ENCODE results near the gene ACOT6.

ACOT6 gene

GRCh38 chr14:73606271-73606670, 6.0 kb upstream of the ACOT6 start:
- Histone ChIP-seq H3K4me1 (ENCODE audit: control insufficient read depth, low read depth, low read length) (no peaks in the 10 kb centered on the region), H2BK120ac (ENCODE audit: low read depth, low read length) (no peak overlapping the region), H3K27me3 (ENCODE audit: insufficient read depth, low read length, poor library complexity) (no peaks in the 10 kb centered on the region), H2BK15ac (replicated peaks; ENCODE audit: low read depth) (no peak overlapping the region), H3K79me2 (ENCODE audit: control insufficient read depth, insufficient read depth, low read length) (no peaks in the 10 kb centered on the region), H3K56ac (ENCODE audit: low read length) (no peak overlapping the region), H4K8ac (ENCODE audit: low read depth, low read length) (no peak overlapping the region), H3K4ac (ENCODE audit: low read depth, low read length) (no peak overlapping the region), H3K79me1 (ENCODE audit: low read length) (no peaks in the 10 kb centered on the region), H3K4me3 (ENCODE audit: low read length) (no peak overlapping the region), H4K5ac (ENCODE audit: low read length) (no peak overlapping the region), H3K23ac (ENCODE audit: low read length) (no peak overlapping the region), H3K36me3 (ENCODE audit: control insufficient read depth, insufficient read depth, low read length) (no peaks in the 10 kb centered on the region), H3K4me2 (ENCODE audit: low read length) (no peak overlapping the region), H3K9ac (ENCODE audit: low read length) (no peak overlapping the region), H3K18ac (ENCODE audit: low read length) (no peak overlapping the region), H2BK5ac (ENCODE audit: low read length) (no peak overlapping the region), H3K27ac (ENCODE audit: low read depth, low read length) (no peak overlapping the region), H2AK5ac (ENCODE audit: low read length) (no peak overlapping the region)
- no peak for DNase-seq
- WGBS (ENCODE audit: extremely low coverage, insufficient coverage, low lambda C conversion rate) = no CpG with 5 or more reads among the region's 3 CpGs

GRCh38 chr14:73607241-73607640, 5.1 kb upstream of the ACOT6 start:
- no peak for DNase-seq
- H3K18ac ChIP-seq (ENCODE audit: low read length) = no peak overlapping the region
- H3K36me3 ChIP-seq (ENCODE audit: control insufficient read depth, insufficient read depth, low read length) = no peaks in the 10 kb centered on the region
- no peak overlapping the region for H2BK15ac ChIP-seq (replicated peaks; ENCODE audit: low read depth)
- no peaks in the 10 kb centered on the region for H3K4me1 ChIP-seq (ENCODE audit: control insufficient read depth, low read depth, low read length)
- no peaks in the 10 kb centered on the region for H3K79me2 ChIP-seq (ENCODE audit: control insufficient read depth, insufficient read depth, low read length)
- no peak overlapping the region for H3K27ac ChIP-seq (ENCODE audit: low read depth, low read length)
- H3K23ac ChIP-seq (ENCODE audit: low read length) = no peak overlapping the region
- H2AK5ac ChIP-seq (ENCODE audit: low read length) = no peak overlapping the region
- no peak overlapping the region for H2BK120ac ChIP-seq (ENCODE audit: low read depth, low read length)
- H4K5ac ChIP-seq (ENCODE audit: low read length) = no peak overlapping the region
- no peak overlapping the region for H3K4ac ChIP-seq (ENCODE audit: low read depth, low read length)
- no CpG with 5 or more reads among the region's 1 CpG for WGBS (ENCODE audit: extremely low coverage, insufficient coverage, low lambda C conversion rate)
- no peak overlapping the region for H3K9ac ChIP-seq (ENCODE audit: low read length)
- no peak overlapping the region for H3K4me3 ChIP-seq (ENCODE audit: low read length)
- H2BK5ac ChIP-seq (ENCODE audit: low read length) = no peak overlapping the region
- no peak overlapping the region for H4K8ac ChIP-seq (ENCODE audit: low read depth, low read length)
- H3K4me2 ChIP-seq (ENCODE audit: low read length) = no peak overlapping the region
- no peaks in the 10 kb centered on the region for H3K27me3 ChIP-seq (ENCODE audit: insufficient read depth, low read length, poor library complexity)
- no peaks in the 10 kb centered on the region for H3K79me1 ChIP-seq (ENCODE audit: low read length)
- H3K56ac ChIP-seq (ENCODE audit: low read length) = no peak overlapping the region

GRCh38 chr14:73610687-73611086, 1.6 kb upstream of the ACOT6 start:
- H3K4ac ChIP-seq (ENCODE audit: low read depth, low read length) = no peak overlapping the region
- H4K5ac ChIP-seq (ENCODE audit: low read length) = no peak overlapping the region
- no CpG with 5 or more reads among the region's 2 CpGs for WGBS (ENCODE audit: extremely low coverage, insufficient coverage, low lambda C conversion rate)
- no peak overlapping the region for H3K9ac ChIP-seq (ENCODE audit: low read length)
- H3K56ac ChIP-seq (ENCODE audit: low read length) = no peak overlapping the region
- H2AK5ac ChIP-seq (ENCODE audit: low read length) = no peak overlapping the region
- no peak overlapping the region for H3K4me3 ChIP-seq (ENCODE audit: low read length)
- no peaks in the 10 kb centered on the region for H3K4me1 ChIP-seq (ENCODE audit: control insufficient read depth, low read depth, low read length)
- no peak for DNase-seq
- no peak overlapping the region for H3K4me2 ChIP-seq (ENCODE audit: low read length)
- H3K79me2 ChIP-seq (ENCODE audit: control insufficient read depth, insufficient read depth, low read length) = no peaks in the 10 kb centered on the region
- no peak overlapping the region for H3K18ac ChIP-seq (ENCODE audit: low read length)
- no peaks in the 10 kb centered on the region for H3K36me3 ChIP-seq (ENCODE audit: control insufficient read depth, insufficient read depth, low read length)
- H3K27ac ChIP-seq (ENCODE audit: low read depth, low read length) = no peak overlapping the region
- no peak overlapping the region for H2BK15ac ChIP-seq (replicated peaks; ENCODE audit: low read depth)
- no peak overlapping the region for H2BK120ac ChIP-seq (ENCODE audit: low read depth, low read length)
- no peak overlapping the region for H3K23ac ChIP-seq (ENCODE audit: low read length)
- no peaks in the 10 kb centered on the region for H3K79me1 ChIP-seq (ENCODE audit: low read length)
- H2BK5ac ChIP-seq (ENCODE audit: low read length) = no peak overlapping the region
- H3K27me3 ChIP-seq (ENCODE audit: insufficient read depth, low read length, poor library complexity) = peaks cover 2% of the 10 kb centered on the region
- no peak overlapping the region for H4K8ac ChIP-seq (ENCODE audit: low read depth, low read length)

GRCh38 chr14:73613046-73613383, 698 bp downstream of the ACOT6 start:
- H2BK5ac ChIP-seq (ENCODE audit: low read length) = no peak overlapping the region
- H3K27ac ChIP-seq (ENCODE audit: low read depth, low read length) = no peak overlapping the region
- no peak overlapping the region for H3K18ac ChIP-seq (ENCODE audit: low read length)
- no peaks in the 10 kb centered on the region for H3K4me1 ChIP-seq (ENCODE audit: control insufficient read depth, low read depth, low read length)
- H3K79me2 ChIP-seq (ENCODE audit: control insufficient read depth, insufficient read depth, low read length) = no peaks in the 10 kb centered on the region
- H3K36me3 ChIP-seq (ENCODE audit: control insufficient read depth, insufficient read depth, low read length) = no peaks in the 10 kb centered on the region
- H3K9ac ChIP-seq (ENCODE audit: low read length) = peak overlapping the region; percentile 80
- no peaks in the 10 kb centered on the region for H3K79me1 ChIP-seq (ENCODE audit: low read length)
- no peak overlapping the region for H2AK5ac ChIP-seq (ENCODE audit: low read length)
- H4K5ac ChIP-seq (ENCODE audit: low read length) = no peak overlapping the region
- H4K8ac ChIP-seq (ENCODE audit: low read depth, low read length) = no peak overlapping the region
- no peak overlapping the region for H2BK120ac ChIP-seq (ENCODE audit: low read depth, low read length)
- no peak overlapping the region for H3K4ac ChIP-seq (ENCODE audit: low read depth, low read length)
- peak overlapping the region; percentile 83 for H3K4me2 ChIP-seq (ENCODE audit: low read length)
- no peak for DNase-seq
- no CpG with 5 or more reads among the region's 13 CpGs for WGBS (ENCODE audit: extremely low coverage, insufficient coverage, low lambda C conversion rate)
- H3K56ac ChIP-seq (ENCODE audit: low read length) = peak overlapping the region; percentile 28
- peaks cover 2% of the 10 kb centered on the region for H3K27me3 ChIP-seq (ENCODE audit: insufficient read depth, low read length, poor library complexity)
- H3K4me3 ChIP-seq (ENCODE audit: low read length) = no peak overlapping the region
- H3K23ac ChIP-seq (ENCODE audit: low read length) = no peak overlapping the region
- no peak overlapping the region for H2BK15ac ChIP-seq (replicated peaks; ENCODE audit: low read depth)

GRCh38 chr14:73613419-73613963, 1.2 kb downstream of the ACOT6 start:
- H3K4me2 ChIP-seq (ENCODE audit: low read length) = no peak overlapping the region
- no peak overlapping the region for H4K8ac ChIP-seq (ENCODE audit: low read depth, low read length)
- H2BK5ac ChIP-seq (ENCODE audit: low read length) = no peak overlapping the region
- H3K18ac ChIP-seq (ENCODE audit: low read length) = no peak overlapping the region
- no CpG with 5 or more reads among the region's 3 CpGs for WGBS (ENCODE audit: extremely low coverage, insufficient coverage, low lambda C conversion rate)
- H4K5ac ChIP-seq (ENCODE audit: low read length) = no peak overlapping the region
- H3K79me1 ChIP-seq (ENCODE audit: low read length) = no peaks in the 10 kb centered on the region
- H3K27me3 ChIP-seq (ENCODE audit: insufficient read depth, low read length, poor library complexity) = peaks cover 2% of the 10 kb centered on the region
- no peaks in the 10 kb centered on the region for H3K4me1 ChIP-seq (ENCODE audit: control insufficient read depth, low read depth, low read length)
- no peak overlapping the region for H3K9ac ChIP-seq (ENCODE audit: low read length)
- no peaks in the 10 kb centered on the region for H3K36me3 ChIP-seq (ENCODE audit: control insufficient read depth, insufficient read depth, low read length)
- no peak overlapping the region for H3K23ac ChIP-seq (ENCODE audit: low read length)
- H2AK5ac ChIP-seq (ENCODE audit: low read length) = no peak overlapping the region
- no peak for DNase-seq
- no peak overlapping the region for H3K4me3 ChIP-seq (ENCODE audit: low read length)
- H2BK15ac ChIP-seq (replicated peaks; ENCODE audit: low read depth) = no peak overlapping the region
- no peak overlapping the region for H3K56ac ChIP-seq (ENCODE audit: low read length)
- no peak overlapping the region for H3K4ac ChIP-seq (ENCODE audit: low read depth, low read length)
- no peaks in the 10 kb centered on the region for H3K79me2 ChIP-seq (ENCODE audit: control insufficient read depth, insufficient read depth, low read length)
- H2BK120ac ChIP-seq (ENCODE audit: low read depth, low read length) = no peak overlapping the region
- H3K27ac ChIP-seq (ENCODE audit: low read depth, low read length) = no peak overlapping the region

- no peak overlapping the region for H3K18ac ChIP-seq (ENCODE audit: low read length)
- no peak overlapping the region for H3K4ac ChIP-seq (ENCODE audit: low read depth, low read length)
- H3K36me3 ChIP-seq (ENCODE audit: control insufficient read depth, insufficient read depth, low read length) = no peaks in the 10 kb centered on the region
- H3K9ac ChIP-seq (ENCODE audit: low read length) = no peak overlapping the region
- no CpG with 5 or more reads among the region's 4 CpGs for WGBS (ENCODE audit: extremely low coverage, insufficient coverage, low lambda C conversion rate)
- no peak overlapping the region for H3K56ac ChIP-seq (ENCODE audit: low read length)
- H3K4me3 ChIP-seq (ENCODE audit: low read length) = no peak overlapping the region
- H2BK120ac ChIP-seq (ENCODE audit: low read depth, low read length) = no peak overlapping the region
- no peak overlapping the region for H3K23ac ChIP-seq (ENCODE audit: low read length)
- no peak overlapping the region for H2BK15ac ChIP-seq (replicated peaks; ENCODE audit: low read depth)
- H3K27ac ChIP-seq (ENCODE audit: low read depth, low read length) = no peak overlapping the region
- no peak for DNase-seq
- no peaks in the 10 kb centered on the region for H3K4me1 ChIP-seq (ENCODE audit: control insufficient read depth, low read depth, low read length)
- no peak overlapping the region for H2AK5ac ChIP-seq (ENCODE audit: low read length)
- H4K5ac ChIP-seq (ENCODE audit: low read length) = no peak overlapping the region
- H3K27me3 ChIP-seq (ENCODE audit: insufficient read depth, low read length, poor library complexity) = peaks cover 2% of the 10 kb centered on the region
- no peak overlapping the region for H4K8ac ChIP-seq (ENCODE audit: low read depth, low read length)
- no peaks in the 10 kb centered on the region for H3K79me1 ChIP-seq (ENCODE audit: low read length)
- H3K79me2 ChIP-seq (ENCODE audit: control insufficient read depth, insufficient read depth, low read length) = no peaks in the 10 kb centered on the region
- no peak overlapping the region for H2BK5ac ChIP-seq (ENCODE audit: low read length)
- H3K4me2 ChIP-seq (ENCODE audit: low read length) = no peak overlapping the region
Measured at GRCh38 chr14:73616831-73617230, 4.5 kb downstream of the ACOT6 start.
